HL-60 (cell line): ENCODE results near the gene PSMD12.
"Not testable (repeated sequence)": the region's sequence is repeated elsewhere in the genome, so short reads cannot be mapped to it uniquely, and the experiment has no call there.

Experiments
- DNase-seq, 2 experiments: peaks; one replicate each; pipeline ENCODE4 v3.0.0-alpha.2; 2010 to 2020; ENCODE audit warnings: low read depth in 1 of 2, low spot score in 1 of 2
- H3K27ac ChIP-seq: fragments of 250-450 bp; sonication (Bioruptor Pico); replicated peaks from 2 replicates; pipeline ENCODE4 v1.5.1; 2020; ENCODE audit warnings: mild to moderate bottlenecking, moderate library complexity
- H3K27me3 ChIP-seq: fragments of 250-450 bp; sonication (Bioruptor Pico); 2 replicates; pipeline ENCODE4 v1.5.1; 2021; ENCODE audit warnings: mild to moderate bottlenecking, moderate library complexity; ENCODE audit not compliant: insufficient read depth, poor library complexity, severe bottlenecking
- H3K4me3 ChIP-seq: replicated peaks from 2 replicates; pipeline ENCODE4 v1.5.1; 2011; ENCODE audit warnings: mild to moderate bottlenecking, control low read depth, low read length; ENCODE audit not compliant: insufficient read depth
- GABPA ChIP-seq: IDR thresholded peaks from 2 replicates; pipeline ENCODE4 v1.6.1; 2012; ENCODE audit warnings: low read depth
- POLR2AphosphoS5 ChIP-seq: IDR thresholded peaks from 2 replicates; pipeline ENCODE4 v1.6.1; 2012; ENCODE audit warnings: low read depth
- SPI1 ChIP-seq: IDR thresholded peaks from 2 replicates; pipeline ENCODE4 v1.6.1; 2012; ENCODE audit warnings: low read depth, mild to moderate bottlenecking, borderline replicate concordance
- TF ChIP-seq, protein P1 (sequence below): IDR thresholded peaks from 2 replicates; pipeline ENCODE4 v1.6.1; 2012; ENCODE audit warnings: low read depth; ENCODE audit not compliant: insufficient replicate concordance
- TF ChIP-seq, protein P2 (sequence below): IDR thresholded peaks from one replicate; pipeline ENCODE4 v1.5.1; 2011; ENCODE audit warnings: low read length, control low read depth, inconsistent platforms; ENCODE audit not compliant: insufficient read depth

The PSMD12 gene

DNA sequence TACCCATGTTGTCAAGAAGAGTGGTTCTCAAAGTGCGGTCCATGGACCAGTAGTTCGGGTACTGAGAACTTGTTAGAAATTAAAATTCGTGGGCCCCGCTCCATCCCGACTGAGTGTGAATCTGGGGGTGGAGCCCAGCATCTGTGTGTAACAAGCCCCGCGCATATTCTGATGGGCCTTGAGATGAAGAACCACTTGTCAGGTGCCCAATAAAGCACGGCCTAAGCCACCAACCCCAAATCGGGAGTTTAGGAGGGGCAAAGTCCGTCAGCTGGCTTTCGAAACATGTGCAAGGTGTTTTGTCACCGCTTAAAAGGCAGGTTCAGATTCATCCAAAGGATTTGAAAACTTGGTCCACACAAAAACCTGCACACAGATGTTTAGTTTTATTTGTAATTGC lies 29.5 kb downstream of the PSMD12 start:
- H3K4me3 ChIP-seq: no peak overlapping the region
- no peaks in the 10 kb centered on the region for H3K27me3 ChIP-seq
- TF ChIP-seq SPI1 (no peak), GABPA (no peak)
- DNase-seq: no peak
- no peak overlapping the region for H3K27ac ChIP-seq

DNA sequence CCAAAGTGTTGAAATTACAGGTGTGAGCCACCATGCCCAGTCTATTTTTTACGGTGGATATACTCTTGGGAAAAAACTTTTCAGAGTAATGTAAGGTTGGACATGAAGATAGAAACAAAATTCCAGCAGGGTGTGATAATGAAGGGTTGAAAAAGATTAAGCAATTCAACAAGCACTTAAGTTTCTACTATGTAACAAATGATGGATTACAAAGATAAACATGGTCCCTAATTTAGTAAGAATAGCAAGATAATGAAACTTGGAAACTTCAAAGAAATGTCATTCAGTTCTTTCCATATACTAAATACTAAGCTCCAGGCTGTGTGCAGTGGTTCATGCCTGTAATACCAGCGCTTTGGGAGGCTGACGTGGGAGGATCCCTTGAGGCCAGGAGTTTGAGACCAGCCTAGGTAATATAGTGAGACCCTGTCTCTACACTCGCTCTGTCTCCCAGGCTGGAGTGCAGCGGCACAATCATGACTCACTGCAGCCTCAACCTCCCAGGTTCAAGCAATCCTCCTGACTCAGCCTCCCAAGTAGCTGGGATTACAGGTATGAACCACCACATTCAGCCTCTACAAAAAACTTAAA lies 31.0 kb downstream of the PSMD12 start:
- H3K27ac ChIP-seq: no peak overlapping the region
- no peak for TF ChIP-seq SPI1
- TF ChIP-seq, protein P1, sequence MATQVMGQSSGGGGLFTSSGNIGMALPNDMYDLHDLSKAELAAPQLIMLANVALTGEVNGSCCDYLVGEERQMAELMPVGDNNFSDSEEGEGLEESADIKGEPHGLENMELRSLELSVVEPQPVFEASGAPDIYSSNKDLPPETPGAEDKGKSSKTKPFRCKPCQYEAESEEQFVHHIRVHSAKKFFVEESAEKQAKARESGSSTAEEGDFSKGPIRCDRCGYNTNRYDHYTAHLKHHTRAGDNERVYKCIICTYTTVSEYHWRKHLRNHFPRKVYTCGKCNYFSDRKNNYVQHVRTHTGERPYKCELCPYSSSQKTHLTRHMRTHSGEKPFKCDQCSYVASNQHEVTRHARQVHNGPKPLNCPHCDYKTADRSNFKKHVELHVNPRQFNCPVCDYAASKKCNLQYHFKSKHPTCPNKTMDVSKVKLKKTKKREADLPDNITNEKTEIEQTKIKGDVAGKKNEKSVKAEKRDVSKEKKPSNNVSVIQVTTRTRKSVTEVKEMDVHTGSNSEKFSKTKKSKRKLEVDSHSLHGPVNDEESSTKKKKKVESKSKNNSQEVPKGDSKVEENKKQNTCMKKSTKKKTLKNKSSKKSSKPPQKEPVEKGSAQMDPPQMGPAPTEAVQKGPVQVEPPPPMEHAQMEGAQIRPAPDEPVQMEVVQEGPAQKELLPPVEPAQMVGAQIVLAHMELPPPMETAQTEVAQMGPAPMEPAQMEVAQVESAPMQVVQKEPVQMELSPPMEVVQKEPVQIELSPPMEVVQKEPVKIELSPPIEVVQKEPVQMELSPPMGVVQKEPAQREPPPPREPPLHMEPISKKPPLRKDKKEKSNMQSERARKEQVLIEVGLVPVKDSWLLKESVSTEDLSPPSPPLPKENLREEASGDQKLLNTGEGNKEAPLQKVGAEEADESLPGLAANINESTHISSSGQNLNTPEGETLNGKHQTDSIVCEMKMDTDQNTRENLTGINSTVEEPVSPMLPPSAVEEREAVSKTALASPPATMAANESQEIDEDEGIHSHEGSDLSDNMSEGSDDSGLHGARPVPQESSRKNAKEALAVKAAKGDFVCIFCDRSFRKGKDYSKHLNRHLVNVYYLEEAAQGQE: no peak
- TF ChIP-seq, protein P2, sequence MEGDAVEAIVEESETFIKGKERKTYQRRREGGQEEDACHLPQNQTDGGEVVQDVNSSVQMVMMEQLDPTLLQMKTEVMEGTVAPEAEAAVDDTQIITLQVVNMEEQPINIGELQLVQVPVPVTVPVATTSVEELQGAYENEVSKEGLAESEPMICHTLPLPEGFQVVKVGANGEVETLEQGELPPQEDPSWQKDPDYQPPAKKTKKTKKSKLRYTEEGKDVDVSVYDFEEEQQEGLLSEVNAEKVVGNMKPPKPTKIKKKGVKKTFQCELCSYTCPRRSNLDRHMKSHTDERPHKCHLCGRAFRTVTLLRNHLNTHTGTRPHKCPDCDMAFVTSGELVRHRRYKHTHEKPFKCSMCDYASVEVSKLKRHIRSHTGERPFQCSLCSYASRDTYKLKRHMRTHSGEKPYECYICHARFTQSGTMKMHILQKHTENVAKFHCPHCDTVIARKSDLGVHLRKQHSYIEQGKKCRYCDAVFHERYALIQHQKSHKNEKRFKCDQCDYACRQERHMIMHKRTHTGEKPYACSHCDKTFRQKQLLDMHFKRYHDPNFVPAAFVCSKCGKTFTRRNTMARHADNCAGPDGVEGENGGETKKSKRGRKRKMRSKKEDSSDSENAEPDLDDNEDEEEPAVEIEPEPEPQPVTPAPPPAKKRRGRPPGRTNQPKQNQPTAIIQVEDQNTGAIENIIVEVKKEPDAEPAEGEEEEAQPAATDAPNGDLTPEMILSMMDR: no peak
- TF ChIP-seq POLR2AphosphoS5: no peak
- no peak for DNase-seq
- no peaks in the 10 kb centered on the region for H3K27me3 ChIP-seq
- no peak overlapping the region for H3K4me3 ChIP-seq

DNA sequence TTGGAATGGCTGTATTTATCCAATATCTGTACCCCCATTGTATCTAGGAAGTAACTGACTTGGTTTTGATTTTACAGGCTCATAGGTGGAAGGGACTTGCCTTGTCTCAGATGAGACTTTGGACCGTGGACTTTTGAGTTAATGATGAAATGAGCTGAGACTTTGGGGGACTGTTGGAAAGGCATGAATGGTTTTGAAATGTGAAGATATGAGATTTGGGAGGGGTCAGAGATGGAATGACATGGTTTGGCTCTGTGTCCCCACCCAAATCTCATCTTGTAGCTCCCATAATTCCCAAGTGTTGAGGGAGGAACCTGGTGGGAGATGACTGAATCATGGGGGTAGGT lies 34.2 kb downstream of the PSMD12 start:
- DNase-seq, H3K4me3 ChIP-seq, H3K27me3 ChIP-seq, H3K27ac ChIP-seq: not testable (repeated sequence)

DNA sequence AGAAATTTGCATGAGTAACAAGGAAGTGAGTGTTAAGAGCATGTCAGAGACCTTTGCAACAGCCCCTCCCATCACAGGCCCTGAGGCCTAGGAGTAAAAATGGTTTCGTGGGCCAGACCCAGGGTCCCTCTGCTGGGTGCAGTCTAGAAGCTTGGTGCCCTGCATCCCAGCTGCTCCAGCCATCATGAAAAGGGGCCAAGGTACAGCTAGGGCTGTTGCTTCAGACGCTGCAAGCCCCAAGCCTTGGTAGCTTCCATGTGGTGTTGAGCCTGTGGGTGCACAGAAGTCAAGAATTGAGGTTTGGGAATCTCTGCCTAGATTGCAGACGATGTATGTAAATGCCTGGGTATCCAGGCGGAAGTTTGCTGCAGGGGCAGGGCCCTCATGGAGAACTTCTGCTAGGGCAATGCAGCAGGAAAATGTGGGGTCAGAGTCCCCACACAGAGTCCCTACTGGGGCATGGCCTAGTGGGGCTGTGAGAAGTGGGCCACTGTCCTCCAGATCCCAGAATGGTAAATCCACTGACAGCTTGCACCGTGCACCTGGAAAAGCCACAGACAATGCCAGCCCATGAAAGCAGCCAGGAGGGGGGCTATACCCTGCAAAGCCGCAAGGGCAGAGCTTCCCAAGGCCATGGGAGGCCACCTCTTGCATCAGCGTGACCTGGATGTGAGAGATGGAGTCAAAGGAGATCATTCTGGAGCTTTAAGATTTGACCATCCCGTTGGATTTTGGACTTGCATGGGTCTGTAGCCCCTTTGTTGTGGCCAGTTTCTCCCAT lies 34.8 kb downstream of the PSMD12 start:
- not testable (repeated sequence) for H3K27ac ChIP-seq, DNase-seq, H3K27me3 ChIP-seq, H3K4me3 ChIP-seq

DNA sequence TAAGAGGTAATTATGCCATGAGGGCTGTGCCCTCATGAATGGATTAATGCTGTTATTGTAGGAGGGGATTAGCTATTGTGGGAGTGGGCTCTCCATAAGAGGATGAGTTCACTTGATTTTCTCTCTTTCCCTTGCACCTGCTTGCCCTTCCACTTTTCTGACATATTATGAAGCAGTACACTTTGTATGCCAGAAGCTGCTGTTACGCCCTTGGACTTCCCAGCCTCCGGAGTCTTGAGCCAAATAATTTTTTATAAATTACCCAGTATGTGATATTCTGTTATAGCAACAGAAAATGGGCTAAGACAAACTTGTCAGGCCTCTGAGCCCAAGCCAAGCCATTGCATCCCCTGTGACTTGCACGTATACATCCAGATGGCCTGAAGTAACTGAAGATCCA lies 38.4 kb downstream of the PSMD12 start:
- H3K27me3 ChIP-seq: no peaks in the 10 kb centered on the region
- DNase-seq: no peak
- H3K4me3 ChIP-seq: no peak overlapping the region
- no peak overlapping the region for H3K27ac ChIP-seq
- TF ChIP-seq, protein P2: no peak
- no peak for TF ChIP-seq GABPA
- TF ChIP-seq SPI1: no peak
- TF ChIP-seq POLR2AphosphoS5: no peak
- TF ChIP-seq, protein P1: no peak

DNA sequence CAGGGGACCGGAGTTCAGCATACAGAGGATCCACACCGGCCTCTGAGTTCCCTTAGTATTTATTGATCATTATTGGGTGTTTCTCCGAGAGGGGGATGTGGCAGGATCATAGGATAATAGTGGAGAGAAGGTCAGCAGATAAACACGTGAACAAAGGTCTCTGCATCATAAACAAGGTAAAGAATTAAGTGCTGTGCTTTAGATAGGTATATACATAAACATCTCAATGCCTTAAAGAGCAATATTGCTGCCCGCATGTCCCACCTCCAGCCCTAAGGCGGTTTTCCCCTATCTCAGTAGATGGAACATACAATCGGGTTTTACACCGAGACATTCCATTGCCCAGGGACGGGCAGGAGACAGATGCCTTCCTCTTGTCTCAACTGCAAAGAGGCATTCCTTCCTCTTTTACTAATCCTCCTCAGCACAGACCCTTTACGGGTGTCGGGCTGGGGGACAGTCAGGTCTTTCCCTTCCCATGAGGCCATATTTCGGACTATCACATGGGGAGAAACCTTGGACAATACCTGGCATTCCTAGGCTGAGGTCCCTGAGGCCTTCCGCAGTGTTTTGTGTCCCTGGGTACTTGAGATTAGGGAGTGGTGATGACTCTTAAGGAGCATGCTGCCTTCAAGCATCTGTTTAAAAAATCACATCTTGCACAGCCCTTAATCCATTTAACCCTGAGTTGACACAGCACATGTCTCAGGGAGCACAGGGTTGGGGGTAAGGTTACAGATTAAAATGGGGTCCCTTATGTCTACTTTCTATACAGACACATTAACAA lies 39.2 kb downstream of the PSMD12 start:
- not testable (repeated sequence) for H3K27ac ChIP-seq, H3K27me3 ChIP-seq, DNase-seq, H3K4me3 ChIP-seq
